Uterus (tissue), 4 donors: Measurements from ENCODE around the gene ST6GALNAC4. TPM values are rescaled to one million over a fixed set of nuclear protein-coding genes. Genes with fewer than 3 reads are reported as not detected.

Experiments used
- DNase-seq, 2 donors: peaks; one replicate each; pipeline ENCODE4 v3.0.0-alpha.2; 2019 to 2020
- H3K27ac ChIP-seq, 2 donors: fragments of 200-600 bp; sonication (generic); 1 replicate in 1 of 2; 2 replicates in 1 of 2; pipeline ENCODE4 v1.5.1; 2016 to 2018
- H3K27me3 ChIP-seq, 2 donors: fragments of 200-600 bp; sonication (generic); one replicate each; pipeline ENCODE4 v1.5.1; 2018 to 2019; ENCODE audit warnings: control low read depth in 1 of 2
- H3K36me3 ChIP-seq, 2 donors: fragments of 200-600 bp; sonication (generic); one replicate each; pipeline ENCODE4 v1.5.1; 2019; ENCODE audit warnings: control low read depth in 1 of 2
- H3K4me1 ChIP-seq, 2 donors: fragments of 200-600 bp; sonication (generic); one replicate each; pipeline ENCODE4 v1.5.1; 2018 to 2019; ENCODE audit warnings: control low read depth in 1 of 2
- H3K4me3 ChIP-seq, 2 donors: fragments of 200-600 bp; sonication (generic); 1 replicate in 1 of 2; 2 replicates in 1 of 2; pipeline ENCODE4 v1.5.1; 2018 to 2019; ENCODE audit warnings: mild to moderate bottlenecking in 1 of 2
- H3K9me3 ChIP-seq, 2 donors: fragments of 200-600 bp; sonication (generic); one replicate each; pipeline ENCODE4 v1.5.1; 2019; ENCODE audit warnings: control low read depth in 1 of 2
- POLR2A ChIP-seq, 2 donors: fragments of 450-650 bp; IDR thresholded peaks; one replicate each; pipeline ENCODE4 v1.6.1; 2016; ENCODE audit warnings: antibody characterized with exemption in 2 of 2, mild to moderate bottlenecking in 1 of 2, moderate library complexity in 1 of 2
- intact Hi-C: fragments of 100-400 bp; cut with DNase I; formaldehyde crosslinking; loops from one replicate; pipeline ENCODE4 v1.15.1; 2023; ENCODE audit warnings: low total_unique reads
- total RNA-seq, 4 donors: library from RNA; depleted of rRNA in 3 of 4; stranded (reverse); fragments of >200 nt in 3 of 4; gene quantifications; one replicate each; pipeline versions ENCODE4 v1.1.0 to v1.2.4, GENCODE V29; 2014 to 2023
- TF ChIP-seq, protein P1 (sequence below), 4 experiments: fragments of 200-600 bp in 2 of 4; fragments of 450-650 bp in 2 of 4; sonication (generic) in 2 of 4; IDR thresholded peaks; one replicate each; pipeline ENCODE4 v1.5.1; 2016 to 2019; ENCODE audit warnings: antibody characterized with exemption in 4 of 4, mild to moderate bottlenecking in 2 of 4, moderate library complexity in 1 of 4
- donor health status: DM: yes; HTN: yes; CAD: no.

Gene ST6GALNAC4
- total RNA-seq, 4 donors from 2014 or later, result 0.59 to 41.7 (median 20.7) TPM

DNA sequence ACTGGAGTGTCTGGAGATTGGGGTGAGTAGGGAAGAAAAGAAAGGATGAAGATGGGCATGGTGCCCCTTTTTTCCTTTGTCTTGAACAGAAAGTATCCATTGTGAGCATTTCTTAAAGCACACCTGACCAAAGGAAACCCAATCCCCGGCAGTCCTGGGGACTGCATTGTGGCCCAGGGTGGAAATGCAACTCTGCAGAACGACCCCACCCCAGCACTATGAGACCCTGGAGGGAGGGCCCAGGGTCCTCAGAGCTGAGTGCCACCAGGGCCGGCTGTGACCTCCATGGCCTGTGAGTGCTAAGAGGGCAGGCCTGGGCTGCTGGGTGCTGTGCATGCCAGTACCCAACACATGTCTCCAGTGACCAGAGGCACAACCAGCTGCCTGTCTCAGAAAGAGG is 45.4 kb upstream of the ST6GALNAC4 start:
- Histone ChIP-seq H3K9me3 (no peaks in the 10 kb centered on the region), H3K4me3 (no peak overlapping the region), H3K27me3 (no peaks in the 10 kb centered on the region), H3K4me1 (peaks cover 45 to 63% of the 10 kb centered on the region in 2 donors), H3K36me3 (no peaks in the 10 kb centered on the region), H3K27ac (peak overlapping the region; percentile 90 to 91)
- TF ChIP-seq, protein P1, sequence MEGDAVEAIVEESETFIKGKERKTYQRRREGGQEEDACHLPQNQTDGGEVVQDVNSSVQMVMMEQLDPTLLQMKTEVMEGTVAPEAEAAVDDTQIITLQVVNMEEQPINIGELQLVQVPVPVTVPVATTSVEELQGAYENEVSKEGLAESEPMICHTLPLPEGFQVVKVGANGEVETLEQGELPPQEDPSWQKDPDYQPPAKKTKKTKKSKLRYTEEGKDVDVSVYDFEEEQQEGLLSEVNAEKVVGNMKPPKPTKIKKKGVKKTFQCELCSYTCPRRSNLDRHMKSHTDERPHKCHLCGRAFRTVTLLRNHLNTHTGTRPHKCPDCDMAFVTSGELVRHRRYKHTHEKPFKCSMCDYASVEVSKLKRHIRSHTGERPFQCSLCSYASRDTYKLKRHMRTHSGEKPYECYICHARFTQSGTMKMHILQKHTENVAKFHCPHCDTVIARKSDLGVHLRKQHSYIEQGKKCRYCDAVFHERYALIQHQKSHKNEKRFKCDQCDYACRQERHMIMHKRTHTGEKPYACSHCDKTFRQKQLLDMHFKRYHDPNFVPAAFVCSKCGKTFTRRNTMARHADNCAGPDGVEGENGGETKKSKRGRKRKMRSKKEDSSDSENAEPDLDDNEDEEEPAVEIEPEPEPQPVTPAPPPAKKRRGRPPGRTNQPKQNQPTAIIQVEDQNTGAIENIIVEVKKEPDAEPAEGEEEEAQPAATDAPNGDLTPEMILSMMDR (IDR thresholded peaks at IDR 0.05), result no peak
- no peak for TF ChIP-seq POLR2A (IDR thresholded peaks at IDR 0.05)
- intact Hi-C loops, result no loop called here
- DNase-seq, result peak in 1 of 2 donors; percentile 19

- intact Hi-C loops, result no loop called here
- peaks cover 39 to 57% of the 10 kb centered on the region in 2 donors for H3K4me1 ChIP-seq
- DNase-seq, result peak in 1 of 2 donors; percentile 14
- H3K27me3 ChIP-seq, result no peaks in the 10 kb centered on the region
- no peak for TF ChIP-seq POLR2A (IDR thresholded peaks at IDR 0.05)
- TF ChIP-seq, protein P1 (IDR thresholded peaks at IDR 0.05), result no peak
- H3K9me3 ChIP-seq, result no peaks in the 10 kb centered on the region
- no peak overlapping the region for H3K4me3 ChIP-seq
- H3K36me3 ChIP-seq, result no peaks in the 10 kb centered on the region
- peak overlapping the region; percentile 90 to 91 for H3K27ac ChIP-seq
Measured at GRCh38 chr9:127961613-127962155, 44.8 kb upstream of the ST6GALNAC4 start.

DNA sequence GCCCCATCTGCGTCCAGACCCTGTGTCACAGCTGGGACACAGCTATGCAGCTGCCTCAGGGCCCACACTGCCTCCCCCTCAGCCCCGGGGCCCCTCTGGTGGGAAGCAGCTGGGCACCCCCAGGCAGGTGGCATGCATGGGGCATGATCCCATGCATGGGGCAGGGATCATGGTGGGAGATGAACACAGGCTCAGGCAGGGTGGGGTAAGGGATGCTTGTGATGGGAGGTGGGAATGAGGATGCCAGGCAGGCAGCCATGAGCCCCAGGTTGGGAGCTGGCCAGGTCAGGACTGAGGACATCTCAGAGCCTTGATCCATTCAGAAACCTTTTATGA is 44.3 kb upstream of the ST6GALNAC4 start:
- Histone ChIP-seq H3K4me1 (peaks cover 34 to 51% of the 10 kb centered on the region in 2 donors), H3K9me3 (no peaks in the 10 kb centered on the region), H3K27ac (peak overlapping the region; percentile 90 to 91), H3K27me3 (no peaks in the 10 kb centered on the region), H3K4me3 (no peak overlapping the region), H3K36me3 (no peaks in the 10 kb centered on the region)
- peak in 1 of 2 donors; percentile 19 for DNase-seq
- intact Hi-C loops, result no loop called here
- TF ChIP-seq, protein P1 (IDR thresholded peaks at IDR 0.05), result no peak
- TF ChIP-seq POLR2A (IDR thresholded peaks at IDR 0.05), result no peak

- no peak overlapping the region for H3K4me3 ChIP-seq
Measured at GRCh38 chr9:127960410-127961154, 43.7 kb upstream of the ST6GALNAC4 start.

More at GRCh38 chr9:127960410-127961154, 43.7 kb upstream of the ST6GALNAC4 start:
- Histone ChIP-seq H3K27ac (peak overlapping the region; percentile 90 to 91), H3K9me3 (no peaks in the 10 kb centered on the region), H3K27me3 (no peaks in the 10 kb centered on the region), H3K36me3 (no peaks in the 10 kb centered on the region), H3K4me1 (peaks cover 34 to 47% of the 10 kb centered on the region in 2 donors)
- intact Hi-C loops, result no loop called here
- TF ChIP-seq, protein P1 (IDR thresholded peaks at IDR 0.05), result no peak
- no peak for TF ChIP-seq POLR2A (IDR thresholded peaks at IDR 0.05)
- no peak for DNase-seq
